H9 (cell line): ENCODE results near the gene ST14. TPM values are rescaled to one million over a fixed set of nuclear protein-coding genes. Genes with fewer than 3 reads are reported as not detected.
A peak's percentile ranks its signal among the peaks of the same experiment; 100 is the strongest.

Source experiments
- DNase-seq: peaks from one replicate; pipeline ENCODE4 v3.0.0-alpha.2; 2017
- H2AFZ ChIP-seq: one replicate; pipeline ENCODE4 v1.6.1; 2013; ENCODE audit warnings: mild to moderate bottlenecking, low read length, control low read depth, moderate library complexity
- H2AK5ac ChIP-seq: 2 replicates; pipeline ENCODE4 v1.6.1; 2013; ENCODE audit warnings: low read length, control low read depth, mixed read lengths; ENCODE audit not compliant: insufficient read length
- H2BK120ac ChIP-seq: one replicate; pipeline ENCODE4 v1.6.1; 2013; ENCODE audit warnings: low read depth, mild to moderate bottlenecking, low read length, control low read depth, inconsistent platforms; ENCODE audit not compliant: poor library complexity, severe bottlenecking
- H2BK12ac ChIP-seq: 2 replicates; pipeline ENCODE4 v1.6.1; 2013; ENCODE audit warnings: low read length, control low read depth, mixed read lengths, low read depth; ENCODE audit not compliant: insufficient read length
- H2BK15ac ChIP-seq: 2 replicates; pipeline ENCODE4 v1.6.1; 2013; ENCODE audit warnings: low read depth, low read length, control low read depth
- H2BK20ac ChIP-seq: one replicate; pipeline ENCODE4 v1.6.1; 2013; ENCODE audit warnings: low read depth, mild to moderate bottlenecking, low read length, control low read depth, inconsistent platforms; ENCODE audit not compliant: poor library complexity, severe bottlenecking
- H2BK5ac ChIP-seq: 2 replicates; pipeline ENCODE4 v1.6.1; 2013; ENCODE audit warnings: low read length, control low read depth, mixed read lengths; ENCODE audit not compliant: insufficient read length
- H3K14ac ChIP-seq: 2 replicates; pipeline ENCODE4 v1.6.1; 2013; ENCODE audit warnings: low read length, control low read depth; ENCODE audit not compliant: insufficient read depth
- H3K18ac ChIP-seq: 2 replicates; pipeline ENCODE4 v1.6.1; 2013; ENCODE audit warnings: low read depth, mild to moderate bottlenecking, mixed read lengths, low read length, control low read depth; ENCODE audit not compliant: insufficient read length
- H3K23ac ChIP-seq: 2 replicates; pipeline ENCODE4 v1.6.1; 2013; ENCODE audit warnings: low read length, control low read depth, mixed read lengths, low read depth; ENCODE audit not compliant: insufficient read length
- H3K23me2 ChIP-seq: 2 replicates; pipeline ENCODE4 v1.6.1; 2013; ENCODE audit warnings: low read depth, mild to moderate bottlenecking, mixed read lengths, low read length, control low read depth; ENCODE audit not compliant: insufficient read length, poor library complexity, severe bottlenecking
- H3K27ac ChIP-seq: 2 replicates; pipeline ENCODE4 v1.5.1; 2013; ENCODE audit warnings: low read length, control low read depth, mixed read lengths, low read depth; ENCODE audit not compliant: insufficient read length
- H3K27me3 ChIP-seq: 2 replicates; pipeline ENCODE4 v1.6.1; 2013; ENCODE audit warnings: low read length, control low read depth, inconsistent platforms; ENCODE audit not compliant: insufficient read depth
- H3K4ac ChIP-seq: 2 replicates; pipeline ENCODE4 v1.6.1; 2013; ENCODE audit warnings: low read depth, mild to moderate bottlenecking, control low read depth, inconsistent platforms, low read length, moderate library complexity
- H3K4me1 ChIP-seq: 2 replicates; pipeline ENCODE4 v1.6.1; 2013; ENCODE audit warnings: low read length, control low read depth, inconsistent platforms; ENCODE audit not compliant: insufficient read depth
- H3K4me2 ChIP-seq: 2 replicates; pipeline ENCODE4 v1.6.1; 2013; ENCODE audit warnings: low read length, control low read depth, mixed read lengths; ENCODE audit not compliant: insufficient read length, insufficient read depth
- H3K56ac ChIP-seq: 2 replicates; pipeline ENCODE4 v1.6.1; 2013; ENCODE audit warnings: low read depth, mild to moderate bottlenecking, mixed read lengths, low read length, control low read depth; ENCODE audit not compliant: insufficient read length
- H3K79me1 ChIP-seq: 2 replicates; pipeline ENCODE4 v1.6.1; 2013; ENCODE audit warnings: low read depth, mild to moderate bottlenecking, moderate library complexity, low read length, control low read depth, inconsistent platforms; ENCODE audit not compliant: insufficient read depth, poor library complexity, severe bottlenecking
- H3K79me2 ChIP-seq: 2 replicates; pipeline ENCODE4 v1.6.1; 2013; ENCODE audit warnings: low read length, control low read depth, inconsistent platforms; ENCODE audit not compliant: insufficient read depth
- H3K9ac ChIP-seq: 2 replicates; pipeline ENCODE4 v1.6.1; 2013; ENCODE audit warnings: low read length, control low read depth, mixed read lengths; ENCODE audit not compliant: insufficient read length; ENCODE audit errors: extremely low read depth
- H3K9me3 ChIP-seq: one replicate; pipeline ENCODE4 v1.6.1; 2013; ENCODE audit warnings: low read depth, low read length, inconsistent platforms; ENCODE audit not compliant: control insufficient read depth
- H3T11ph ChIP-seq: one replicate; pipeline ENCODE4 v1.6.1; 2013; ENCODE audit warnings: mild to moderate bottlenecking, low read length, control low read depth, inconsistent platforms
- H4K20me1 ChIP-seq: one replicate; pipeline ENCODE4 v1.6.1; 2013; ENCODE audit not compliant: control insufficient read depth, insufficient read length, insufficient read depth
- H4K5ac ChIP-seq: 2 replicates; pipeline ENCODE4 v1.6.1; 2013; ENCODE audit warnings: low read depth, mild to moderate bottlenecking, mixed read lengths, low read length, control low read depth; ENCODE audit not compliant: insufficient read length
- H4K8ac ChIP-seq: replicated peaks from 2 replicates; pipeline ENCODE4 v1.6.1; 2013; ENCODE audit warnings: low read length, control low read depth, mixed read lengths, low read depth; ENCODE audit not compliant: insufficient read length
- H4K91ac ChIP-seq: 2 replicates; pipeline ENCODE4 v1.6.1; 2013; ENCODE audit warnings: low read depth, mild to moderate bottlenecking, moderate library complexity, mixed read lengths, low read length, control low read depth; ENCODE audit not compliant: insufficient read length
- H3K27ac Mint-ChIP-seq, 3 experiments: 2 replicates in 2 of 3; 3 replicates in 1 of 3; pipeline ENCODE4 v1.8.0; 2020 to 2021; ENCODE audit warnings: mixed read lengths in 3 of 3, mild to moderate bottlenecking in 1 of 3, moderate library complexity in 1 of 3
- H3K27me3 Mint-ChIP-seq: 2 replicates; pipeline ENCODE4 v1.8.0; 2021; ENCODE audit warnings: low read depth, mild to moderate bottlenecking, moderate library complexity, mixed read lengths
- H3K36me3 Mint-ChIP-seq, 3 experiments: 2 replicates in 2 of 3; 3 replicates in 1 of 3; pipeline ENCODE4 v1.8.0; 2020 to 2021; ENCODE audit warnings: low read depth in 3 of 3, mixed read lengths in 3 of 3; ENCODE audit not compliant: insufficient read depth in 1 of 3
- H3K4me1 Mint-ChIP-seq, 2 experiments: 2 replicates each; pipeline ENCODE4 v1.8.0; 2020; ENCODE audit warnings: mixed read lengths in 2 of 2
- H3K4me3 Mint-ChIP-seq, 2 experiments: 2 replicates in 1 of 2; 3 replicates in 1 of 2; pipeline ENCODE4 v1.8.0; 2020 to 2021; ENCODE audit warnings: mild to moderate bottlenecking in 2 of 2, mixed read lengths in 2 of 2, moderate library complexity in 1 of 2
- H3K9me3 Mint-ChIP-seq, 2 experiments: 2 replicates in 1 of 2; 3 replicates in 1 of 2; pipeline ENCODE4 v1.8.0; 2020; ENCODE audit warnings: mild to moderate bottlenecking in 2 of 2, mixed read lengths in 2 of 2, moderate library complexity in 1 of 2
- CTCF ChIP-seq: fragments of 200-600 bp; sonication (generic); conservative IDR thresholded peaks from 3 replicates; pipeline ENCODE4 v1.8.0; 2021; ENCODE audit warnings: antibody characterized with exemption, mild to moderate bottlenecking
- WGBS: extraction: QIAGEN DNeasy Blood & Tissue Kit; methylation state at CpG from one replicate; pipeline ENCODE4 v1.1.7; 2013; ENCODE audit warnings: missing lambda C conversion rate, low lambda C conversion rate, mixed read lengths; ENCODE audit not compliant: insufficient read length; ENCODE audit errors: extremely low coverage; 5-methylcytosine and 5-hydroxymethylcytosine counted together
- total RNA-seq: library from RNA; stranded (reverse); gene quantifications from 2 replicates; pipeline ENCODE4 v1.2.1, GENCODE V29; 2021

ST14 gene
- total RNA-seq, 1 experiment from 2014 or later: 22.4 TPM

- H3K23ac ChIP-seq: no peak overlapping the region
- no peaks in the 10 kb centered on the region for H3K79me2 ChIP-seq
- no peak overlapping the region for H2BK5ac ChIP-seq
- H3K4me1 ChIP-seq: no peaks in the 10 kb centered on the region
- H3K27me3 Mint-ChIP-seq: no peaks in the 10 kb centered on the region
- no peaks in the 10 kb centered on the region for H3K27me3 ChIP-seq
- H3T11ph ChIP-seq: no peak overlapping the region
- no peak overlapping the region for H3K4me3 Mint-ChIP-seq
- H4K20me1 ChIP-seq: peaks cover under 1% of the 10 kb centered on the region
- H3K27ac ChIP-seq: no peak overlapping the region
- WGBS: no CpG with 5 or more reads among the region's 4 CpGs
- H3K4ac ChIP-seq: no peak overlapping the region
- H3K56ac ChIP-seq: no peak overlapping the region
- H2AFZ ChIP-seq: no peak overlapping the region
- no peaks in the 10 kb centered on the region for H3K9me3 ChIP-seq
- no peak overlapping the region for H3K4me2 ChIP-seq
- no peak for DNase-seq
- no peak for TF ChIP-seq CTCF
- H2BK20ac ChIP-seq: no peak overlapping the region
- no peak overlapping the region for H4K5ac ChIP-seq
- no peaks in the 10 kb centered on the region for H3K9me3 Mint-ChIP-seq
- no peak overlapping the region for H3K9ac ChIP-seq
- H3K36me3 Mint-ChIP-seq: peaks cover 63 to 76% (median 76%) of the 10 kb centered on the region in 3 experiments; a peak in 6 of 7 replicates
- H3K4me1 Mint-ChIP-seq: peaks cover 2 to 3% of the 10 kb centered on the region in 2 experiments; a peak in 1 of 4 replicates
- no peak overlapping the region for H4K8ac ChIP-seq
- H2BK12ac ChIP-seq: no peak overlapping the region
- peak overlapping the region in 2 of 3 experiments; percentile 12 to 90; a peak in 4 of 7 replicates for H3K27ac Mint-ChIP-seq
- no peak overlapping the region for H3K18ac ChIP-seq
- H2BK120ac ChIP-seq: no peak overlapping the region
- H3K14ac ChIP-seq: no peak overlapping the region
- no peak overlapping the region for H2BK15ac ChIP-seq
- H3K79me1 ChIP-seq: peaks cover 2% of the 10 kb centered on the region
- no peaks in the 10 kb centered on the region for H3K23me2 ChIP-seq
- H4K91ac ChIP-seq: no peak overlapping the region
- H2AK5ac ChIP-seq: no peak overlapping the region
Measured at GRCh38 chr11:130124096-130124495, 35.5 kb upstream of the ST14 start.
